KOPT-K1 (cell line): ENCODE data around the gene ISM2.

Experiments used
- H3K27ac ChIP-seq: fragments of 200-600 bp; sonication (generic); 2 replicates; pipeline ENCODE4 v1.5.1; 2016; ENCODE audit warnings: antibody characterized with exemption, mild to moderate bottlenecking, low read depth, low read length; ENCODE audit not compliant: poor library complexity, severe bottlenecking
- H3K36me3 ChIP-seq: fragments of 200-600 bp; sonication (generic); 2 replicates; pipeline ENCODE4 v1.5.1; 2017; ENCODE audit warnings: antibody characterized with exemption, mild to moderate bottlenecking, low read length, moderate library complexity; ENCODE audit not compliant: insufficient read depth
- H3K9me3 ChIP-seq: fragments of 200-600 bp; sonication (generic); 2 replicates; pipeline ENCODE4 v1.5.1; 2017; ENCODE audit warnings: antibody characterized with exemption, low read length, mild to moderate bottlenecking; ENCODE audit not compliant: insufficient read depth, poor library complexity, severe bottlenecking

The ISM2 gene

GRCh38 chr14:77524536-77524935, 25.9 kb upstream of the ISM2 start:
- H3K9me3 ChIP-seq = no peaks in the 10 kb centered on the region
- peaks cover 26% of the 10 kb centered on the region for H3K36me3 ChIP-seq
- no peak overlapping the region for H3K27ac ChIP-seq

GRCh38 chr14:77523109-77523508, 24.5 kb upstream of the ISM2 start:
- H3K36me3 ChIP-seq = peaks cover 39% of the 10 kb centered on the region
- no peak overlapping the region for H3K27ac ChIP-seq

GRCh38 chr14:77520555-77520954, 21.9 kb upstream of the ISM2 start:
- Histone ChIP-seq H3K36me3 (peaks cover 55% of the 10 kb centered on the region), H3K27ac (no peak overlapping the region), H3K9me3 (no peaks in the 10 kb centered on the region)

More at GRCh38 chr14:77523109-77523508, 24.5 kb upstream of the ISM2 start:
- H3K9me3 ChIP-seq = no peaks in the 10 kb centered on the region

- Histone ChIP-seq H3K9me3 (no peaks in the 10 kb centered on the region), H3K36me3 (peaks cover 65% of the 10 kb centered on the region)
These were observed 17.5 kb upstream of the ISM2 start for GRCh38 chr14:77516126-77516525.

GRCh38 chr14:77511486-77512162, 13.0 kb upstream of the ISM2 start:
- Histone ChIP-seq H3K36me3 (peaks cover 48% of the 10 kb centered on the region), H3K27ac (no peak overlapping the region)

More at GRCh38 chr14:77516126-77516525, 17.5 kb upstream of the ISM2 start:
- H3K27ac ChIP-seq = no peak overlapping the region

GRCh38 chr14:77509366-77509765, 10.8 kb upstream of the ISM2 start:
- H3K9me3 ChIP-seq = no peaks in the 10 kb centered on the region
- H3K27ac ChIP-seq = no peak overlapping the region
- H3K36me3 ChIP-seq = peaks cover 45% of the 10 kb centered on the region

More at GRCh38 chr14:77511486-77512162, 13.0 kb upstream of the ISM2 start:
- no peaks in the 10 kb centered on the region for H3K9me3 ChIP-seq

- no peaks in the 10 kb centered on the region for H3K9me3 ChIP-seq
- peaks cover 43% of the 10 kb centered on the region for H3K36me3 ChIP-seq
- no peak overlapping the region for H3K27ac ChIP-seq
These were observed 10.3 kb upstream of the ISM2 start for GRCh38 chr14:77508876-77509275.

GRCh38 chr14:77508249-77508648, 9.6 kb upstream of the ISM2 start:
- Histone ChIP-seq H3K9me3 (peaks cover 2% of the 10 kb centered on the region), H3K36me3 (peaks cover 43% of the 10 kb centered on the region)

GRCh38 chr14:77507762-77508161, 9.1 kb upstream of the ISM2 start:
- H3K27ac ChIP-seq = no peak overlapping the region
- H3K9me3 ChIP-seq = peaks cover 5% of the 10 kb centered on the region
- H3K36me3 ChIP-seq = peaks cover 43% of the 10 kb centered on the region

More at GRCh38 chr14:77508249-77508648, 9.6 kb upstream of the ISM2 start:
- no peak overlapping the region for H3K27ac ChIP-seq

GRCh38 chr14:77505031-77505430, 6.4 kb upstream of the ISM2 start:
- peaks cover 15% of the 10 kb centered on the region; the same call in 1 of the 2 replicates for H3K36me3 ChIP-seq
- H3K9me3 ChIP-seq = peaks cover 5% of the 10 kb centered on the region
- no peak overlapping the region for H3K27ac ChIP-seq

- Histone ChIP-seq H3K27ac (no peak overlapping the region), H3K9me3 (peaks cover 5% of the 10 kb centered on the region)
These were observed 4.5 kb upstream of the ISM2 start for GRCh38 chr14:77503138-77503537.

GRCh38 chr14:77502109-77502782, 3.6 kb upstream of the ISM2 start:
- Histone ChIP-seq H3K27ac (no peak overlapping the region), H3K9me3 (peaks cover 5% of the 10 kb centered on the region), H3K36me3 (0 out of 2 replicates have a peak, but pooled peaks cover under 1% of the 10 kb centered on the region)

More at GRCh38 chr14:77503138-77503537, 4.5 kb upstream of the ISM2 start:
- 0 out of 2 replicates have a peak, but pooled peaks cover 3% of the 10 kb centered on the region for H3K36me3 ChIP-seq

GRCh38 chr14:77498984-77499527, 440 bp upstream of the ISM2 start:
- Histone ChIP-seq H3K27ac (no peak overlapping the region), H3K36me3 (no peaks in the 10 kb centered on the region), H3K9me3 (peaks cover 5% of the 10 kb centered on the region)

- Histone ChIP-seq H3K9me3 (no peaks in the 10 kb centered on the region), H3K27ac (no peak overlapping the region), H3K36me3 (no peaks in the 10 kb centered on the region)
These were observed 3.3 kb downstream of the ISM2 start for GRCh38 chr14:77495334-77495733.

GRCh38 chr14:77491056-77491455, 7.6 kb downstream of the ISM2 start:
- H3K27ac ChIP-seq = no peak overlapping the region
- no peaks in the 10 kb centered on the region for H3K9me3 ChIP-seq
- H3K36me3 ChIP-seq = no peaks in the 10 kb centered on the region
